ENCODE data around the gene CMTR1.

DNA sequence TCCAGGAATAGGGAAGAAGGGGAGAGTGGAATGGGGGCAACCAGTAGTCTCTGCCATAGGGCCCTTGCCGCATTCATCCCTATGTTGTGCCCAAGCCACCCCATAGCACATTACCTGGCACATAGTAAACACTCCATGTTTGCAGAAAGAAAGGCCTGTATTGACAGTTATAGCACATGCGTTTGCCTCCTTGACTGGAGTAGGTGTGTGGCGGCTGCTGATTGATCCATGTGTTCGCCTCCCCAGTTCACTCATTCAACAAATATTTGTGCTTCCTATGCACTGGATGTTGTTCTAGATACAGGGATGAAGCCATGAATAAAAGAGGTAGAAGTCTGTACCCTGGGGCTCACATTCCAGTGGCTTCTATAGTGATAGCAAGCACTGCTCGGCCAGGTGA, 86.4 kb downstream of the CMTR1 start:
- TF ChIP-seq, protein P1, sequence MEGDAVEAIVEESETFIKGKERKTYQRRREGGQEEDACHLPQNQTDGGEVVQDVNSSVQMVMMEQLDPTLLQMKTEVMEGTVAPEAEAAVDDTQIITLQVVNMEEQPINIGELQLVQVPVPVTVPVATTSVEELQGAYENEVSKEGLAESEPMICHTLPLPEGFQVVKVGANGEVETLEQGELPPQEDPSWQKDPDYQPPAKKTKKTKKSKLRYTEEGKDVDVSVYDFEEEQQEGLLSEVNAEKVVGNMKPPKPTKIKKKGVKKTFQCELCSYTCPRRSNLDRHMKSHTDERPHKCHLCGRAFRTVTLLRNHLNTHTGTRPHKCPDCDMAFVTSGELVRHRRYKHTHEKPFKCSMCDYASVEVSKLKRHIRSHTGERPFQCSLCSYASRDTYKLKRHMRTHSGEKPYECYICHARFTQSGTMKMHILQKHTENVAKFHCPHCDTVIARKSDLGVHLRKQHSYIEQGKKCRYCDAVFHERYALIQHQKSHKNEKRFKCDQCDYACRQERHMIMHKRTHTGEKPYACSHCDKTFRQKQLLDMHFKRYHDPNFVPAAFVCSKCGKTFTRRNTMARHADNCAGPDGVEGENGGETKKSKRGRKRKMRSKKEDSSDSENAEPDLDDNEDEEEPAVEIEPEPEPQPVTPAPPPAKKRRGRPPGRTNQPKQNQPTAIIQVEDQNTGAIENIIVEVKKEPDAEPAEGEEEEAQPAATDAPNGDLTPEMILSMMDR (IDR thresholded peaks at IDR 0.05), result no peak
- TF ChIP-seq POLR2A (IDR thresholded peaks at IDR 0.05), result no peak

All from breast epithelium (tissue), 3 donors.